Gastroesophageal sphincter (tissue), 4 donors: ENCODE results near the gene IQCC. TPM values are rescaled to one million over a fixed set of nuclear protein-coding genes. Genes with fewer than 3 reads are reported as not detected.

ENCODE experiments used
- ATAC-seq: fragments of 150-250 bp; one replicate; pipeline ENCODE4 v1.9.1; 2016; ENCODE audit warnings: mild to moderate bottlenecking, moderate library complexity
- H3K27ac ChIP-seq, 4 donors: fragments of 200-600 bp; sonication (generic) in 3 of 4; 1 replicate in 3 of 4; 2 replicates in 1 of 4; pipeline ENCODE4 v1.5.1; 2016 to 2019
- H3K27me3 ChIP-seq: fragments of 200-600 bp; sonication (generic); one replicate; pipeline ENCODE4 v1.5.1; 2019
- H3K36me3 ChIP-seq, 2 donors: fragments of 200-600 bp; sonication (generic); one replicate each; pipeline ENCODE4 v1.5.1; 2019; ENCODE audit warnings: control low read depth in 1 of 2
- H3K4me1 ChIP-seq, 3 donors: fragments of 200-600 bp; sonication (generic); 1 replicate in 2 of 3; 2 replicates in 1 of 3; pipeline ENCODE4 v1.5.1; 2016 to 2019; ENCODE audit warnings: control low read depth in 2 of 3
- H3K4me3 ChIP-seq, 2 donors: fragments of 200-600 bp; sonication (generic); one replicate each; pipeline ENCODE4 v1.5.1; 2019; ENCODE audit warnings: mild to moderate bottlenecking in 1 of 2, moderate library complexity in 1 of 2
- H3K9me3 ChIP-seq, 3 donors: fragments of 200-600 bp; sonication (generic); one replicate each; pipeline ENCODE4 v1.5.1; 2017 to 2019; ENCODE audit warnings: control low read depth in 2 of 3
- CTCF ChIP-seq, 4 experiments: fragments of 200-600 bp in 2 of 4; fragments of 450-650 bp in 2 of 4; sonication (generic) in 1 of 4; IDR thresholded peaks; one replicate each; pipeline ENCODE4 v1.5.1; 2017 to 2019; ENCODE audit warnings: antibody characterized with exemption in 4 of 4, mild to moderate bottlenecking in 2 of 4, moderate library complexity in 2 of 4
- EP300 ChIP-seq: sonication (generic); formaldehyde crosslinking; IDR thresholded peaks from one replicate; pipeline ENCODE4 v1.6.1; 2017; ENCODE audit warnings: antibody characterized with exemption, mild to moderate bottlenecking
- POLR2A ChIP-seq, 2 donors: fragments of 450-650 bp; IDR thresholded peaks; one replicate each; pipeline ENCODE4 v1.6.1; 2017; ENCODE audit warnings: antibody characterized with exemption in 2 of 2, mild to moderate bottlenecking in 2 of 2, moderate library complexity in 1 of 2
- POLR2AphosphoS5 ChIP-seq: sonication (generic); formaldehyde crosslinking; IDR thresholded peaks from one replicate; pipeline ENCODE4 v1.6.1; 2017; ENCODE audit warnings: antibody characterized with exemption
- WGBS, 2 donors: methylation state at CpG; one replicate each; pipeline ENCODE4 v1.1.5; 2018; ENCODE audit warnings: low coverage in 1 of 2; 5-methylcytosine and 5-hydroxymethylcytosine counted together
- total RNA-seq, 4 donors: library from RNA; depleted of rRNA; stranded (reverse); fragments of >200 nt; gene quantifications; one replicate each; pipeline ENCODE4 v1.1.0, GENCODE V29; 2016

Gene IQCC
- total RNA-seq, 4 donors from 2014 or later, result 0.69 to 1.9 (median 1.3) TPM

DNA sequence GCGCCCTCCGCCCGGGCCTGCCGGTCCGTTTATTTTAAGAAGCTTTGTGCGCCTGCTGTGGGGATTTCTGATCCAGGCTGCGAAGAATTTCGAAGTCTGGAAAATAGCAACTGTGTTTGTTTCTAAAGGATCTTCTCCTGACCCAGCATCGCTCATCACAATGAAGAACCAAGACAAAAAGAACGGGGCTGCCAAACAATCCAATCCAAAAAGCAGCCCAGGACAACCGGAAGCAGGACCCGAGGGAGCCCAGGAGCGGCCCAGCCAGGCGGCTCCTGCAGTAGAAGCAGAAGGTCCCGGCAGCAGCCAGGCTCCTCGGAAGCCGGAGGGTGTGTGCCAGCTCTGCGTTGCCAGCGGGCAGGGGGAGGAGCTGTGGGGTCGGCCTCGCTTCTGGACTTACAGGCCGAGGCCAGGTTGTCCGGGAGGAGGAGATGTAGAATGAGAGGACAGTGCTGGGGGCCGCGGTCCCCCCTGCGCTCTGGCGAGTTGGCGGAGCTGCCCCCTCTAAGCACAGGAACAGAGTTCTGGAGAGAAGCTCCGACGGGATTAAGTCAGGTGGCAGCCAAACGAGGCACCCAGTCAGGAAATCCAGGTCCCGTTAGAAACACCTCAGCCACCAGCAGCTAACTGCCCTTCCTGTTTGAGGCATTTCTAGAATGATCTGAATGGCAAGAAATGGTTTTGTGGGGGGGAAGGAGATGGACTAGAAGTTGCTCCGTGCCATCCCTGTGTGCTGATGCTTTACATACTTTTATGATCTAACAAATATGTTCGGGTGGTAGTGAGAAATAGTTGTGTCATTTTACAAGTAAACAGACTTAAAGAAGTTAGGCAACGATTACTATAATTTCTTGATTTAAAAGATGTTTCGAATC lies 25.0 kb upstream of the IQCC start:
- peak; percentile 34 for ATAC-seq
- H3K9me3 ChIP-seq, result no peaks in the 10 kb centered on the region
- H3K27ac ChIP-seq, result peak overlapping the region; percentile 89 to 96 (median 94)
- H3K4me1 ChIP-seq, result peaks cover 7 to 63% (median 23%) of the 10 kb centered on the region in 3 donors
- no peak for TF ChIP-seq CTCF (IDR thresholded peaks at IDR 0.05)
- TF ChIP-seq POLR2AphosphoS5, result no peak
- TF ChIP-seq POLR2A (IDR thresholded peaks at IDR 0.05), result no peak
- TF ChIP-seq EP300, result no peak
- WGBS, 2 donors, result 6 to 10% methylated on average over 7 to 12 of the region's 36 CpGs
- no peaks in the 10 kb centered on the region for H3K27me3 ChIP-seq
- peaks cover 0 to 44% of the 10 kb centered on the region in 2 donors for H3K36me3 ChIP-seq
- peak overlapping the region; percentile 70 to 71 for H3K4me3 ChIP-seq

GRCh38 chr1:32181065-32181464 lies 24.4 kb upstream of the IQCC start:
- Histone ChIP-seq H3K27me3 (no peaks in the 10 kb centered on the region), H3K27ac (peak overlapping the region in 3 of 4 donors; percentile 93 to 96 (median 96)), H3K4me3 (peak overlapping the region in 1 of 2 donors; percentile 71), H3K4me1 (peaks cover 7 to 69% (median 23%) of the 10 kb centered on the region in 3 donors), H3K9me3 (no peaks in the 10 kb centered on the region), H3K36me3 (peaks cover 0 to 50% of the 10 kb centered on the region in 2 donors)
- ATAC-seq, result no peak
- TF ChIP-seq POLR2AphosphoS5 (no peak), EP300 (no peak), POLR2A (IDR thresholded peaks at IDR 0.05) (no peak), CTCF (IDR thresholded peaks at IDR 0.05) (no peak)
- WGBS, 2 donors, result 13 to 14% methylated on average over 1 of the region's 9 CpGs

DNA sequence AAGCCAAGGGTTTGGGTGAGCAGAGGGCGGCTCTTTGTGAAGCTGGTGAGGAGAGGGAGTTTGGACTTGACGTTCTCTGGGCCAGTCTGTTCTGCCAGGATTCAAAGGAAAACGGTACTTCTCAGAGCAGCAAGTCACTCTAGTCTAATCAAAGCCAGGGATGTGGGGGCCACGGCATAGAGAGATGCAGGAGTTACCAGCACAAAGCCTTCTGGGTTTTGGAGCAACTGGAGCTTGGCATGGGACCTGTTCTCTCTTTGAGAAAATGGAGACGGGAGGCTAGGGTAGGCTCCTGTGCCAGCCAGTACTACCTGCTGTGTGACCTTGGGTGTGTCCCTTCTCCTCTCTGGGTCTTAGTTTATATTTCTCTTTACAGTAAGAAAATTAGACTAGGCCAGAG lies 23.9 kb upstream of the IQCC start:
- H3K4me3 ChIP-seq, result peak overlapping the region in 1 of 2 donors; percentile 71

DNA sequence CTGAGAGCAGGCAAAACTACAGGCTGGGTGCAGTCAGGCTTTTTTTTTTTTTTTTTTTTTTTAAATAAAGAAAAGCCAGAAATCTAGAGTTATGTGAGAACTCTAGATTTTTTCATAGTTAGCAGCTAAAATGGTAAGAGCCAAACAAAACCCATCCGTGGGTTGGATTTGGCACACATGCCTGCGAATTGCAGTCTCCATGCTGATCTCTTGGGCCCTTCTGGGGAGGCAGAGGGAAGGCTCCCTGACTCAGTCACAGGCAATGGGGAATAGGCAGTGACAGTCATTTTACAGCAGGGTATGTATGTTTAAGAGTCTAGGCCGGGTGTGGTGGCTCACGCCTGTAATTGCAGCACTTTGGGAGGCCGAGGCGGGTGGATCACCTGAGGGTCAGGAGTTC lies 23.4 kb upstream of the IQCC start:
- no peak for TF ChIP-seq EP300
- no peak for TF ChIP-seq POLR2AphosphoS5
- no peak for TF ChIP-seq CTCF (IDR thresholded peaks at IDR 0.05)
- no peak for TF ChIP-seq POLR2A (IDR thresholded peaks at IDR 0.05)
- H3K27ac ChIP-seq, result no peak overlapping the region
- peak overlapping the region in 1 of 2 donors; percentile 71 for H3K4me3 ChIP-seq
- H3K9me3 ChIP-seq, result no peaks in the 10 kb centered on the region
- peaks cover 0 to 60% of the 10 kb centered on the region in 2 donors for H3K36me3 ChIP-seq
- WGBS, 2 donors, result 46 to 63% methylated on average over 2 of the region's 6 CpGs
- H3K27me3 ChIP-seq, result no peaks in the 10 kb centered on the region
- peaks cover 7 to 76% (median 23%) of the 10 kb centered on the region in 3 donors for H3K4me1 ChIP-seq
- ATAC-seq, result no peak

More for the DNA sequence above, 23.9 kb upstream of the IQCC start:
- 60 to 74% methylated on average over 1 to 4 of the region's 5 CpGs for WGBS, 2 donors
- no peak for TF ChIP-seq CTCF (IDR thresholded peaks at IDR 0.05)
- no peak for TF ChIP-seq POLR2AphosphoS5
- no peak for TF ChIP-seq EP300
- TF ChIP-seq POLR2A (IDR thresholded peaks at IDR 0.05), result no peak
- ATAC-seq, result no peak
- peaks cover 7 to 72% (median 23%) of the 10 kb centered on the region in 3 donors for H3K4me1 ChIP-seq
- no peaks in the 10 kb centered on the region for H3K27me3 ChIP-seq
- H3K36me3 ChIP-seq, result peaks cover 0 to 55% of the 10 kb centered on the region in 2 donors
- no peaks in the 10 kb centered on the region for H3K9me3 ChIP-seq
- H3K27ac ChIP-seq, result peak overlapping the region in 3 of 4 donors; percentile 93 to 96 (median 96)
